Skeletal muscle satellite cell (primary cell): ENCODE results near the gene PELI2.

ENCODE experiments used
- H3K27me3 ChIP-seq: 2 replicates; pipeline ENCODE4 v1.7.0; 2013; ENCODE audit warnings: low read length; ENCODE audit not compliant: control insufficient read depth, insufficient read depth
- H3K36me3 ChIP-seq: 2 replicates; pipeline ENCODE4 v1.7.0; 2013; ENCODE audit warnings: mild to moderate bottlenecking, control low read depth, low read length; ENCODE audit not compliant: insufficient read depth
- H3K4me1 ChIP-seq: 2 replicates; pipeline ENCODE4 v1.7.0; 2013; ENCODE audit warnings: low read length; ENCODE audit not compliant: control insufficient read depth, insufficient read depth
- H3K4me2 ChIP-seq: 2 replicates; pipeline ENCODE4 v1.7.0; 2013; ENCODE audit warnings: mild to moderate bottlenecking, low read length
- H3K4me3 ChIP-seq: 2 replicates; pipeline ENCODE4 v1.7.0; 2013; ENCODE audit warnings: low read length
- H3K9ac ChIP-seq: 2 replicates; pipeline ENCODE4 v1.7.0; 2013; ENCODE audit warnings: mild to moderate bottlenecking, low read depth, low read length, moderate library complexity
- H3K9me3 ChIP-seq: replicated peaks from 2 replicates; pipeline ENCODE4 v1.7.0; 2013; ENCODE audit warnings: mild to moderate bottlenecking, control low read depth, low read length

PELI2 gene

DNA sequence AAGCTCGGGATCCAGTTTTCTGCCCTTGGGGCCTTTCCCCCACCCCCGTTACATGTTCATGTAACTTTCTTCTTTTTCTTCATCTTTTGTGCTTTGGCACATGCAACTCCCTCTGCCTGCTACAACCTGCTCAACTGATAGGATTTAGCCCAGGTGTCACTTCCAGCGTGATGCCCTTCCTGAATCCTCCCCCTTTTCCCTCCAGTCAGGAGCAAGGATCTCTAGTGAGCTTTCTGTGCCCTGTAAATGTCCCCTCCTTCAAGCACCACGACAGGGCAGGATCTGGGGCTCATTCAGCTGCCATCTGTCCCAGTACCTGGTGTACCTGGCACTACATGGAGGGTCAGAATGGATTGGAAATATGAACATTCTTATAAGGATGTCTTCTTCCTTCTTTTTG, 15.3 kb downstream of the PELI2 start:
- Histone ChIP-seq H3K9me3 (no peaks in the 10 kb centered on the region), H3K36me3 (no peaks in the 10 kb centered on the region), H3K4me3 (no peak overlapping the region), H3K4me2 (no peak overlapping the region), H3K9ac (no peak overlapping the region), H3K27me3 (no peaks in the 10 kb centered on the region), H3K4me1 (no peaks in the 10 kb centered on the region)

DNA sequence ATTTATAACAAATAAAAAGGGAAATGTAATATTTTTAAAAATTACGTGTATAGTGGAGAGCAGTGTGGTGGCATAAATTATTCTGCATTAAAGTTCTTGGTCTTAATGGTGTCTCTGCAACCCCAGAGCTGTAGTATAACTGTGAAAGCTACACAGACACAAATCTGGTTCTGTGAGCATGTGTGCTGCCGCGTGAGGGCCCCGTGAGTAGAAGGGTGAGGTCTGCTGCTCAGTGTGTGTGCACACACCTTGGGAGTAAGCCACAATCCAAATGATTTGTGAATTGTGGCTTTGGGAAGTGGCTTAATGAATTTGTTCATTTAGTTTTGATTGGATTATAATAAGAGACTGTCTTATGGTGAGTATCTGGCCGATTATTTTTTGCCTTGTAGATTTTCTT, 16.8 kb downstream of the PELI2 start:
- H3K36me3 ChIP-seq, result no peaks in the 10 kb centered on the region
- H3K9me3 ChIP-seq, result no peaks in the 10 kb centered on the region
- H3K27me3 ChIP-seq, result no peaks in the 10 kb centered on the region
- no peak overlapping the region for H3K4me3 ChIP-seq
- H3K9ac ChIP-seq, result no peak overlapping the region
- no peak overlapping the region for H3K4me2 ChIP-seq
- H3K4me1 ChIP-seq, result no peaks in the 10 kb centered on the region

DNA sequence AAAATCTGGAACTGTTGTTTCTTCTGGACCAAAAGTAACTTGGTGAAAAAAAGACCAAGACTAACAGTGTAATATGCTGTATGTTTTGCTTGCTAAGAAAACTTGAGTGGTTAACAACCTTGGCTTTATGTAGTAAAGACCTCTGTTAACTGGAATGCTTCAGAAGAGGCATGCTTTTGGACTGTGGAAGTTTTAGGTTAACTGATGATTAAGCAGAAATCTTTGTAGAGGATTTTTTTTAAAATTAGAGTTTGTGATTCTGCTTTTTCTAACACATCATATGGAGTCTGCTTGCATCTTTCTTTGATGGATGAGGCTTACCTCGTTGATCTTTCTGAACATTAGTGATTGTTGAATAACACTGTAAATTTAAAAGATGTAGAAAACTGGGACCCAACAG, 17.5 kb downstream of the PELI2 start:
- no peaks in the 10 kb centered on the region for H3K4me1 ChIP-seq
- H3K4me3 ChIP-seq, result no peak overlapping the region
- H3K9ac ChIP-seq, result no peak overlapping the region
- H3K27me3 ChIP-seq, result no peaks in the 10 kb centered on the region
- no peaks in the 10 kb centered on the region for H3K36me3 ChIP-seq
- no peaks in the 10 kb centered on the region for H3K9me3 ChIP-seq
- no peak overlapping the region for H3K4me2 ChIP-seq

DNA sequence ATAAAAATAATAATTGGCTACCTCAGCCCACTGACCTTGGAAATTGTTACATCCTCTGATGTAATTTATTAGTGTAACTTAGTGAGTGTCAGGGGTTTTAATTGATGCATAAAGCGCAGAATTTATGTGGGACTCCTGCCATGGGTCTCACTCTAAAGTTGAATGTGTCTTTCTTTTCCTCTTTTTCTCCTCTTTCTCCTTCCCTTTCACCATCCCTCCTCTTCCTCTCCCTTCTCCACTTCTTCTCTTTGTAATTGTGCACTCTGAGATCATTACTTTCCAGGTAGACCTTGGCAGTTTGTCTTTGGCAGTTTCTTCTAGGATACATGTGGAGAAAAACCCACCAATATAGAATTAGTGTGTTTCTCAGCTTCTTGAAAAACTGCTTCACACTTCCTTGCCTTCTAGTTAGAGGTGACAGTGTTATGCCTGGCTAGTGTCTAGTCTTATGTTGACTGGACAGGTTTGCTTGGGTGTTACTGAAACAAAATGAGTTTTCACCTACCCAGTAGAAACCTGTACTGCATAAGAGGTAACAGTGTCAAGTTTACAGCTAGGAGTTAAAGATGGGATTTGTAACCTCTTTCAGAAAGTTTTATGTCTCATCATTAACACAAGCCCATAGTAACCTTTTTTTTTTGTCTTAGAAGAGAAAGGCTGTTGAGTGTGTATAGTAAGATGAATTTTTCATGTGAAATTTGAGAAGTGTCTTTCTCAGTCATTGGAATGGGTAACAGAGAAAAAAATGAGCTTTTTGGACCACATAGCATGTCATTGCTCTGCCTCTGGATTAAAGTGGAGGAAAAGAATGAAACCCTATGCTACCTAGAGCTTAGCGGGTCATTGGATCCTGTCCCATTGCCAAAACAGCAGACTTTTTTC, 18.6 kb downstream of the PELI2 start:
- H3K9ac ChIP-seq, result no peak overlapping the region
- H3K9me3 ChIP-seq, result no peaks in the 10 kb centered on the region
- no peaks in the 10 kb centered on the region for H3K27me3 ChIP-seq
- no peaks in the 10 kb centered on the region for H3K36me3 ChIP-seq
- H3K4me2 ChIP-seq, result no peak overlapping the region
- no peak overlapping the region for H3K4me3 ChIP-seq
- no peaks in the 10 kb centered on the region for H3K4me1 ChIP-seq

DNA sequence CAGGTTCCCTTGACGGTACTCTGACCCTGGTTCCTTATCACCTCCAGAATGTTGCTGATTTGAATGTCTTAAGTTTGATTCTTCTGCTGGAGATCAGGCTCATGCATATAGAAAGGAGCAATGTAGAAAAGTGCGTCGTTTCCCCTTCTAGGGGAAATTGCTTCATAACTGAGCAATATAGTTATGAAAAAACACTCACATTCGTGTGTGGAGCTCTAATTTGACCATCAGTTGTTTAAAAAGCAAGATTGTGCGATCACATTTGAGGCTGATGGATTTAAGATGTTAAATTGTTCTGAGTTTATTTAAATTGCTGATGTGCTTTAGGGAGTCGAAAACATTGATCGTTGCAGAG, 19.2 kb downstream of the PELI2 start:
- Histone ChIP-seq H3K9me3 (no peaks in the 10 kb centered on the region), H3K4me1 (no peaks in the 10 kb centered on the region), H3K9ac (no peak overlapping the region), H3K27me3 (no peaks in the 10 kb centered on the region), H3K36me3 (no peaks in the 10 kb centered on the region), H3K4me3 (no peak overlapping the region), H3K4me2 (no peak overlapping the region)

DNA sequence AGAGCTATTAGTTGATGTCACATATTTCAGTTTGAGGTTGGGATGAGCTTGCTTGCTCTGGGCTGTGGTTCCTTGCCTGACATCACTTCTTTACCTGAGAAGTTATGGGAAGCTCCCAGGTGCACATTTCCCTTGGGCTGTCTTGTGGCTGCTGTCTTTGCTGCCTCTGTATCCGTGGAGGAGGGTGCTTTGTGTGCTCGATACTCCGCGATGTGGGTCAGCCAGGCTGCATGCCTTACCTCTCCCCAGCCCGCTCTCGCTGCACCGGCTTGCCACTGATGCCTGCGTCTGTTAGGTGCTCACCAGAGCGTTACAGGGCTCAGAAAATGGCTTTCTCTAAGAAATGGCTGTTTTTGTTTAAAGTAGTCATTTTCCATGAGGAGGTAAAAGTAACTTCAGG, 19.6 kb downstream of the PELI2 start:
- Histone ChIP-seq H3K9ac (no peak overlapping the region), H3K4me3 (no peak overlapping the region)

DNA sequence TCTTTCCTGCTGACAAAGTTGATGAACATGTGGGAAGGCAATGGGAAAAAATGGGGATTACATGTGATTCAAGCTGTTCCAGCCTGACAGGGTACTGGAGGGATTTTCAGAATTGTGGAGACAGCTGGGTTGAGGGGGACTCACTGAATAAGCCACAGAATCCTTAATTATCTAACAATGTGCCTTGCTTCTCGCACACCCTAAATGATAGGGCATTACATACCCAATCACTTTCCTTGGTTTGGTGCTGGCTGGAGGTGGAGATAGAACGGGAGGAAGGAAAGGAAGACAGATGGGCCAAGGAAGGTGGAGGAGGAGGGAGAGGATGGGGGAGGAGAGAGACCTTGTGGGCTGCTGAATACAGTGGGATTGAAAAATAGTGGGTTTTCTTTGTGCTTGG, 20.7 kb downstream of the PELI2 start:
- Histone ChIP-seq H3K9me3 (no peaks in the 10 kb centered on the region), H3K9ac (no peak overlapping the region), H3K27me3 (no peaks in the 10 kb centered on the region), H3K4me3 (no peak overlapping the region), H3K4me2 (no peak overlapping the region), H3K36me3 (no peaks in the 10 kb centered on the region), H3K4me1 (no peaks in the 10 kb centered on the region)

More for the DNA sequence above, 19.6 kb downstream of the PELI2 start:
- Histone ChIP-seq H3K9me3 (no peaks in the 10 kb centered on the region), H3K36me3 (no peaks in the 10 kb centered on the region), H3K4me1 (no peaks in the 10 kb centered on the region), H3K27me3 (no peaks in the 10 kb centered on the region), H3K4me2 (no peak overlapping the region)

DNA sequence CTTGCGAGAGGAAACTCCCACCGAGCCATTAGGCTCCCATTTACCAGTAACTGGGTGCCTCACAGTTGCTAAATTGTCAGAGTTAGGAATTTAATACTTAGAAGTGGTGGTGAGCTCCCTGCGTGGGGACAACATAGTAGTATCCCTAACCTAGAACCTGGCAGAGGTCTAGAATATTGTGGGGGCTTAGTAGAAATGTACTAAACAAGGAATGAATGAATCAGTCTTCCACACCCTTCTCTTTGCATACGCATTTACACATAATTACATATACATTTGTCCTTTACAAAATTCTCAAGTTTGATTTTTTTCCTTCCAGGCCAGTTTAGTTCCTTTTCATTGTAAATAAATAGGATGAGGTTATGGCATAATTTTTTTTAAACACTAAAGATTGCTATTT, 24.1 kb downstream of the PELI2 start:
- Histone ChIP-seq H3K9me3 (no peaks in the 10 kb centered on the region), H3K36me3 (no peaks in the 10 kb centered on the region), H3K4me2 (no peak overlapping the region), H3K27me3 (no peaks in the 10 kb centered on the region), H3K4me1 (peaks cover 14% of the 10 kb centered on the region), H3K9ac (no peak overlapping the region), H3K4me3 (no peak overlapping the region)

DNA sequence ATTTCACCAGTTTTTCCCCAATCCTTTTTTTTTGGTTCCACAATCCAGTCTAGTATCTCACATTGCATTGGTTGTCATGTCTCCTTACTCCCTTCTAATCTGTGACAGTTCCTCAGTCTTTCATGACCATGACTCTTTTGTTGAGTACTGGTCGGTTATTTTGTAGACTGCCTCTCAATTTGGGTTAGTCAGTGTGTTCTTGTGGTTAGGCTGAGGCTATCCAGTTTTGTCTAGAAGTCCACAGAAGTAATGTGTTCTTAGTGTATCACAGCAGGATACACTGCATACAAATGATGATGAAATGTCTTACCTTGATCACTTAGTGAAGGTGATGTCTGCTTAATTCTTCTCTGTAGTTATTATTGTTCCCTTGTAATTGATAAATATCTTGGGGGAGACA, 24.8 kb downstream of the PELI2 start:
- Histone ChIP-seq H3K4me1 (peaks cover 14% of the 10 kb centered on the region), H3K9ac (no peak overlapping the region)

DNA sequence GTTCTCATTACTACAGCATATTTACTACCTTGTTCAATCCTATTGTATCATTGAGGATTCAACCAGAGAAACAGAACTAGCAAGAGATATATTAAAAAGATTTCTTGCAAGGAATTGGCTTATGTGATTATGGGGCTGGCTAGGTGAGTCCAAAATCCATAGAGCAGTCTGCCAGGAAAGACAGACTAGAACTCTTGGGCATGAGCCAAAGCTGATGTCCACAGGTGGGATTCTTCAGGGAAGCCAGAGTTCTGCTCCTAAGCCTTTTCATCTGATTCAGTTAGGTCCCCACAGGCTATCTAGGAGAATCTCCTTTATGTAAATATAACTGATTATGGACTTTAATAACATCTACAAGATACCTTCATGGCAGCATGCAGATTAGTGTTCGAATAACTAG, 26.0 kb downstream of the PELI2 start:
- H3K36me3 ChIP-seq, result no peaks in the 10 kb centered on the region
- H3K9ac ChIP-seq, result no peak overlapping the region
- no peak overlapping the region for H3K4me3 ChIP-seq
- H3K27me3 ChIP-seq, result no peaks in the 10 kb centered on the region
- H3K4me2 ChIP-seq, result no peak overlapping the region
- no peaks in the 10 kb centered on the region for H3K9me3 ChIP-seq
- peaks cover 14% of the 10 kb centered on the region for H3K4me1 ChIP-seq

More for the DNA sequence above, 24.8 kb downstream of the PELI2 start:
- Histone ChIP-seq H3K36me3 (no peaks in the 10 kb centered on the region), H3K27me3 (no peaks in the 10 kb centered on the region), H3K4me3 (no peak overlapping the region), H3K4me2 (no peak overlapping the region), H3K9me3 (no peaks in the 10 kb centered on the region)

DNA sequence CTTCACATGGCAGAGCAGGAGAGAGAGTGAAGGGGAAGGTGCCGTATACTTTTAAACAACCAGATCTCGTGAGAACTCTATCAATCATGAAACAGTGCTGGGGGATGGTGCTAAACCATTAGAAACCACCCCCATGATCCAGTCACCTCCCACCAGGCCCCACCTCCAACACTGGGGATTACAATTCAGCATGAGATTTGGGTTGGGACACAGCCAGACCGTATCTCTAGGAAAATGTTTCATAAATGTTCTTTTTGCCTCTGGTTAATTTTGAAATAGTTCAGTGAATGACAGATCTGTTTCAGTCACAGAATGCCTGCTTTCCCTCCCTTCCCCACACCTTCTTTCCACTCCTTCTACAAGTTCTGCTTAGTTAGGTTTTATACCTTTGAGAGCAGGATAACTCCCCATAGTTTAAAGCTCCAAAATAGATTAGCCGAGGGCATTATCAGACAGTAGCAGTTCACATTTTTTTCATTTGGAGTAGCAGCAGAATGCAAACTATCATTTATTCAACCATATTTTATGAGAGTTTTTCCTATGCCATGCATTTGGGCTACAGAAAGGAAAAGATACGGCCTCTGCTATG, 27.1 kb downstream of the PELI2 start:
- no peaks in the 10 kb centered on the region for H3K27me3 ChIP-seq
- H3K4me1 ChIP-seq, result peaks cover 14% of the 10 kb centered on the region
- no peaks in the 10 kb centered on the region for H3K36me3 ChIP-seq
- H3K4me2 ChIP-seq, result peak overlapping the region; percentile 12
- no peaks in the 10 kb centered on the region for H3K9me3 ChIP-seq
- H3K9ac ChIP-seq, result no peak overlapping the region
- H3K4me3 ChIP-seq, result no peak overlapping the region

DNA sequence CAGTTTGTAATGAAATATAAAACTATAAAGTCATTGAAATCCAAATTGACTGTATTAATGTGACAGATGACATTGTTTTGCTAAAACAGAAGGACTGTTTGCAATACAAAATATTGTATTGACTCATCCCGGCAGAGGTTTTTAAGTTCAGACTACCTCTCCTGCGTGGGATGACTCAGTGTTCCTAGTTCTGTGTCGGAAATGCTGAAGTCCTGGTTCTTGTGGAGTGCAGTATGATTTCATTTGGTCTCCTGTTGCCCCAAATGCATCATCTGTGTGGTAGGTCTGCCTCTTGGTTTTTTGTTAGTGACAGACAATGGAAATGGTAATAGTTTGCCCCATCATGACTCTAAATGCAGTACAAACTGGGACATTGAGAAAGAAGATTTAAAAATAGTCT, 27.8 kb downstream of the PELI2 start:
- H3K9me3 ChIP-seq, result no peaks in the 10 kb centered on the region
- H3K4me2 ChIP-seq, result peak overlapping the region; percentile 12
- peaks cover 14% of the 10 kb centered on the region for H3K4me1 ChIP-seq
- H3K36me3 ChIP-seq, result no peaks in the 10 kb centered on the region
- H3K4me3 ChIP-seq, result no peak overlapping the region
- H3K27me3 ChIP-seq, result no peaks in the 10 kb centered on the region
- no peak overlapping the region for H3K9ac ChIP-seq
